Choroid plexus epithelial cell (primary cell): ENCODE data around the gene CCND1.
"Not testable (repeated sequence)": the region's sequence is repeated elsewhere in the genome, so short reads cannot be mapped to it uniquely, and the experiment has no call there.

ENCODE experiments used
- DNase-seq: peaks from one replicate; pipeline ENCODE4 v3.0.0-alpha.2; 2010; ENCODE audit warnings: low read depth
- H3K4me3 ChIP-seq: 2 replicates; pipeline ENCODE4 v1.5.1; 2011; ENCODE audit warnings: low read depth, mild to moderate bottlenecking, control low read depth, low read length, moderate library complexity
- TF ChIP-seq, protein P1 (sequence below): conservative IDR thresholded peaks from 2 replicates; pipeline ENCODE4 v1.5.1; 2011; ENCODE audit warnings: low read depth, mild to moderate bottlenecking, control low read depth, inconsistent platforms, low read length, moderate library complexity

The CCND1 gene

DNA sequence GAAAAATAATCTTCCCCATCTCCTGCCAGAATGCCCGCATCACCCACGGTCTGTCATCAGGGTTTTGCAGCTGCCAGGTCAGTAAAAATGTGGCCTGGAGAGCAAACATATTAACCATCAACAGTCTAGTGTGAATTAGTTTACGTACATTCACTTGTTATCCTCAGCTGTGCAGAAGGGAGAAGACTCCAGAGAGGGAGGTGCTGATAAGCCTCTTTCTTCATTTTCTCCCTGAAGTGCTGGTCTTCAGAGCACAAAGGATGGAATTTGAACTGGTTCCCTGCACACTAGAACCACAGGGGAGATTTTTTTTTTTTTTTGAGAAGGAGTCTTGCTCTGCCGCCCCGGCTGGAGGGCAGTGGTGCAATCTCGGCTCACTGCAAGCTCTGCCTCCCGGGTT lies 54.6 kb downstream of the CCND1 start:
- DNase-seq = no peak
- no peak overlapping the region for H3K4me3 ChIP-seq
- TF ChIP-seq, protein P1, sequence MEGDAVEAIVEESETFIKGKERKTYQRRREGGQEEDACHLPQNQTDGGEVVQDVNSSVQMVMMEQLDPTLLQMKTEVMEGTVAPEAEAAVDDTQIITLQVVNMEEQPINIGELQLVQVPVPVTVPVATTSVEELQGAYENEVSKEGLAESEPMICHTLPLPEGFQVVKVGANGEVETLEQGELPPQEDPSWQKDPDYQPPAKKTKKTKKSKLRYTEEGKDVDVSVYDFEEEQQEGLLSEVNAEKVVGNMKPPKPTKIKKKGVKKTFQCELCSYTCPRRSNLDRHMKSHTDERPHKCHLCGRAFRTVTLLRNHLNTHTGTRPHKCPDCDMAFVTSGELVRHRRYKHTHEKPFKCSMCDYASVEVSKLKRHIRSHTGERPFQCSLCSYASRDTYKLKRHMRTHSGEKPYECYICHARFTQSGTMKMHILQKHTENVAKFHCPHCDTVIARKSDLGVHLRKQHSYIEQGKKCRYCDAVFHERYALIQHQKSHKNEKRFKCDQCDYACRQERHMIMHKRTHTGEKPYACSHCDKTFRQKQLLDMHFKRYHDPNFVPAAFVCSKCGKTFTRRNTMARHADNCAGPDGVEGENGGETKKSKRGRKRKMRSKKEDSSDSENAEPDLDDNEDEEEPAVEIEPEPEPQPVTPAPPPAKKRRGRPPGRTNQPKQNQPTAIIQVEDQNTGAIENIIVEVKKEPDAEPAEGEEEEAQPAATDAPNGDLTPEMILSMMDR = no peak

DNA sequence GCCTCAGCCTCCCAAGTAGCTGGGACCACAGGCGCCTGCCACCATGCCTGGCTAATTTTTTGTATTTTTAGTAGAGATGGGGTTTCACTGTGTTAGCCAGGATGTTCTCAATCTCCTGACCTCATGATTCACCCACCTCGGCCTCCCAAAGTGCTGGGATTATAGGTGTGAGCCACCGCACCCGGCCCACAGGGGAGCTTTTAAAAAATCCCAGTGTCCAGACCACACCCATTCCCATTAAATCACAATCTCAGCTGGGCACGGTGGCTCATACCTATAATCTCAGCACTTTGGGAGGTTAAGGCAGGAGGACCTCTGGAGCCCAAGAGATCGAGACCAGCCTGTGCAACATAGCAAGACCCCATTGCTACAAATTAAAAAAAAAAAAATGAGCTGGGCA lies 55.0 kb downstream of the CCND1 start:
- H3K4me3 ChIP-seq, DNase-seq: not testable (repeated sequence)

DNA sequence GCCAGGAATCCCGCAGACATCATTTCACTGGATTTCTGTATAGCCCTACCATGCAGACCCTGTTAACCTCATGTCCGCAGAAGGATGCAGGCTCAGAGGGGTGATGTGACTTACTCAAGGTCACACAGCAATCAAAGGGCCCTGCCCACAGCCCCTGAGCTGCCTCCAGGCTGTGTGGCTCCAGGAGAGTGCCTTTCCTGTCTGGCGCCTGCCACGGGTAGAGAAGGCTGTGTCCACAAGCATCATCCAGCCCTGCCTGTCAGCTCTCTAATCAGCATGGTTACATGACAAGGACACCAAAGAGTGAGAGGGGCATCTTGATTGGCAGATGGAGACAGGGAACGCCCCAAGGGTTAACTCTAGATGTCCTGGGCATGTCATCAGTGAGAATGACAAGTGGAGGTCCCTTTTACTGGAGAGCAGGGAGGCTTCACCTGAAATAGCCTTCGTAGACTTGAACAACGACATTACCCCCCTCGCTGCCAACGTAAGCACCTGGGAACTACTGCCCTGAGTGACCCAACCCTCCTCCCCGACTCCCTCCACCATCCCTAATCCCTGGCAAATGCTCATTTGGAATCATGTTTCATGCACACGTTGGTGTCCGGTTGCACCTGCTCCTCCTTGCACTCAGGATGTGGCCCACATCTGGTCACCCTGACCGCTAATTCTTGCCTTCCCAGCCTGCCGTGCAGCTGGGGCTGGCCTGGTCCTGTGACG lies 56.0 kb downstream of the CCND1 start:
- H3K4me3 ChIP-seq = no peak overlapping the region
- DNase-seq = no peak
- TF ChIP-seq, protein P1 = no peak

DNA sequence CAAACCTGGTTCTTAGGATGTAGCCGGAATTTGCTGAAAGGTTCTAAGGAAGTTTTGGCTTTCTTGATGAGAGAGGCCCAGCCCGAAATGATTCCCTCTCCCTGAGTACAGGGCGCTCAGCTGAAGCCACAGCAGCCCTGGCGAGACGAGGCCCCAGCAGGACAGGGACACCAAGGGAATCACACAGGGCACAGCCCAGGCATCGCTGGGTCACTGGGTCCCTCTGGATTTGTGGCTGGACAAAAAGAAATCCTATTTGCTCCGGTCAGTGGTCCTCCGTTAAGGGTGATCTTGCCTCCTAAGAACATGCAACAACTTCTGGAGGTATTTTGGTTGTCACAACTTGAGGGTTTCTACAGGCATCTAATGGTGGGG lies 56.5 kb downstream of the CCND1 start:
- TF ChIP-seq, protein P1 = no peak
- no peak overlapping the region for H3K4me3 ChIP-seq
- no peak for DNase-seq

DNA sequence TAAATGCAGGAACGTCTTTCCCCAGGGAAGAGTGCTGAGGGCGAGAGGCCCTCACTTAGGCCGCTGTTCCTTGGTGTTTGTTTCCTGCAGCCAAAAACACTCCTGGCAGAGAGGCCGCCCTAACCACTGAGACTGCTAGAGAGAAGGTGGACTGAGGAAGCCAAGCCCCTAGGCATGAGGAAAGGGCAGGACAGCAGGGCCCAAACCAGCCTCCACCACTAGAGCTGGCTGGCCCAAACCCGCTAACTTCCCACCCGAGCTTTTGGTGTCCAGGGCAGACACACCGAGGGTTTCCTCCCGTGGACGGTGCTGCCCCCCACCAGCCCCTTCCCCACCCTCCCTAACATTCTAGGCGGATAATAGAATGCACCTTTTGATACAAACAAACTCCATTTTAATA lies 56.9 kb downstream of the CCND1 start:
- no peak overlapping the region for H3K4me3 ChIP-seq
- TF ChIP-seq, protein P1 = no peak
- no peak for DNase-seq

DNA sequence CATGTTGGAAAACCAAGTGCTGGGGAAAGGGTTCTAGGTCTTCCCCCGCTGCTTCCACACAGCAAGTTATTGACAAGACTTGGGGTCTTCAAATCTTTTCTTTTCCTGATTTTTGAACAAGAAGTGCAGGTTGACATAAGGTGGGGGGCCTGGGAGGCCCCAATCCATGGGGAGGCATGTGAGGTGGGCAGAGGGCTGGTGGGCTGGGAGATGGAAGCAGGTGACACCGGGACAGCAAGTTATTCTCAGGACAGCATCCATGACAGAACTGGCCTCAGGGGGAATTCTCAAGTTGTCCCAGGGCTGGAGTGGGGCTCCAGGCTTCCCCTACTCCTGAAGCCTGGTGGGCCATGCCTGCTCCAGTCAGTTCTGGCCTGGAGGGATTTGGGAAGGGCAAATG lies 57.4 kb downstream of the CCND1 start:
- no peak overlapping the region for H3K4me3 ChIP-seq
- no peak for DNase-seq
- TF ChIP-seq, protein P1 = no peak

DNA sequence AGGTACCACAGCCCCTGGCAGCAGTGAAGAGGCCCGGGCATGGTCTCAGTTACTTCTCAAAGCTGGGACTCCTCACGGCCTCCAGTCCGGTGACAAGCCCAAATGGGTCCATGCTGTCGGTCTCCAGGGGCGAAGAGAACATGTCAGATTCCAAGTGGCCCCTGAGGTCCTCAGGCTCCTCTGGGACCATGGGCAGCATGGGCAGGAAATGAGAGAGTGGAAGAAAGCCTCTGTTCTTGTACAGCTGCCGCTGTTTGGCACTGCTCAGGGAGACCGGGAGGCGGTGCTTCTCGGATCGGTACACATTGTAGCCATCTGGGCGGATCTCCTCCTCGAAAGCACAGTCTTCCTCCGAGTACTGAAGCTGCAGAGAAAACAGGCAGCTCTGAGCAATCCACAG lies 58.3 kb downstream of the CCND1 start:
- DNase-seq = peak; percentile 27

More for the DNA sequence above, 58.3 kb downstream of the CCND1 start:
- TF ChIP-seq, protein P1 = no peak
- H3K4me3 ChIP-seq = no peak overlapping the region
